GM12865 (cell line): ENCODE results near the gene SLC47A1.
A peak's percentile ranks its signal among the peaks of the same experiment; 100 is the strongest.
"Not testable (repeated sequence)": the region's sequence is repeated elsewhere in the genome, so short reads cannot be mapped to it uniquely, and the experiment has no call there.

Source experiments
- DNase-seq: peaks from one replicate; pipeline ENCODE4 v3.0.0; 2010; ENCODE audit warnings: low read depth
- H3K4me3 ChIP-seq: 2 replicates; pipeline ENCODE4 v1.5.1; 2011; ENCODE audit warnings: mild to moderate bottlenecking, low read depth, low read length, control low read depth
- CTCF ChIP-seq: IDR thresholded peaks from 2 replicates; pipeline ENCODE4 v1.5.1; 2011; ENCODE audit warnings: low read length, control low read depth, low read depth, inconsistent platforms; ENCODE audit not compliant: insufficient read depth; ENCODE audit errors: missing control alignments

SLC47A1 gene

GRCh38 chr17:19495828-19496528 lies 37.7 kb upstream of the SLC47A1 start:
- DNase-seq, result no peak
- no peak for TF ChIP-seq CTCF
- no peak overlapping the region for H3K4me3 ChIP-seq

- DNase-seq, result no peak
- TF ChIP-seq CTCF, result no peak
- no peak overlapping the region for H3K4me3 ChIP-seq
Observed at GRCh38 chr17:19497624-19498023, 36.0 kb upstream of the SLC47A1 start.

- DNase-seq, result no peak
- no peak for TF ChIP-seq CTCF
Observed at GRCh38 chr17:19501219-19501618, 32.4 kb upstream of the SLC47A1 start.

GRCh38 chr17:19502517-19502916 lies 31.1 kb upstream of the SLC47A1 start:
- peak; percentile 16 for DNase-seq
- TF ChIP-seq CTCF, result no peak
- H3K4me3 ChIP-seq, result no peak overlapping the region

More at GRCh38 chr17:19501219-19501618, 32.4 kb upstream of the SLC47A1 start:
- no peak overlapping the region for H3K4me3 ChIP-seq

GRCh38 chr17:19505561-19505960 lies 28.1 kb upstream of the SLC47A1 start:
- not testable (repeated sequence) for H3K4me3 ChIP-seq, DNase-seq

- TF ChIP-seq CTCF, result no peak
- peak; percentile 71 for DNase-seq
- H3K4me3 ChIP-seq, result peak overlapping the region; percentile 86
Observed at GRCh38 chr17:19507775-19508576, 25.7 kb upstream of the SLC47A1 start.

- no peak for TF ChIP-seq CTCF
- no peak for DNase-seq
- H3K4me3 ChIP-seq, result peak overlapping the region; percentile 86
Observed at GRCh38 chr17:19508577-19508867, 25.1 kb upstream of the SLC47A1 start.

GRCh38 chr17:19509281-19509852 lies 24.3 kb upstream of the SLC47A1 start:
- not testable (repeated sequence) for H3K4me3 ChIP-seq, DNase-seq
